ENCODE results near the gene FABP3.
"Not testable (repeated sequence)": the region's sequence is repeated elsewhere in the genome, so short reads cannot be mapped to it uniquely, and the experiment has no call there.

The FABP3 gene

GRCh38 chr1:31398246-31398645, 25.4 kb upstream of the FABP3 start:
- DNase-seq (ENCODE audit: low spot score) = no peak

DNA sequence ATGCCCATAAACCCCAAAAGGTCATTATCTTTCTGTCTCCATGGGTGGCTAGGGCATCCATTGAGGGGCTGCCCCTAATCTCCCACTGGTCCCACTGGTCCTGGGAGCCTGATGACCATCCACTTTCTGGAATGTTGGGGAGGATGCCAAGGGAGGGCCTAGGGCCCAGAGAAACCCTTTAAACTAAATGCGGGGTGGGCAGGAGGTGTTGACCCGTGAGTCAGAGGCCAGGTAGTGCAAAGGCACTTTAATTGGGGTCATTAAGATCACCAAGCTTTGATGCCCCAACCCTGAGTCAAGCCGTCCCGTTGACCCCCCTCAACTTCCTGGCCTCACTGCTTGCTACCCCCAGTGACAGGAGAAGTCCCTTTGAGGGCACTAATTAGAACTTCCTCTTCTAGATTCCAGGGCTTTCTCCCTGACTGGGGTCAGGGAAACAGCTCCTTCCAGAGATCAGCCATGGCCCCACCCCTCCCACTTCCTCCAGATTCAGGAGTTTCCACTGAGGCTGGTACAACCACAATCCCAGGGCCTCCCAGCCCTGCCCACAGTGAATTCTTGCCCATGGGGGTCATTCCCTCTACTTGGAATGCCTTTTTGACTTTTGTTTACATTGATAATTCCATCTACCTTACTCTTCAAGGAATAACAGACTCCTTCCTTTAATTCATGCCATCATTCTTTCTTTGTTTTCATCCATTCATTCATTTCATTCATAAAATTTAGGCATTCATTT, 24.7 kb upstream of the FABP3 start:
- DNase-seq (ENCODE audit: low spot score) = no peak

GRCh38 chr1:31396633-31397351, 23.9 kb upstream of the FABP3 start:
- no peak for DNase-seq (ENCODE audit: low spot score)

GRCh38 chr1:31394584-31395193, 21.8 kb upstream of the FABP3 start:
- DNase-seq (ENCODE audit: low spot score) = peak; percentile 52

DNA sequence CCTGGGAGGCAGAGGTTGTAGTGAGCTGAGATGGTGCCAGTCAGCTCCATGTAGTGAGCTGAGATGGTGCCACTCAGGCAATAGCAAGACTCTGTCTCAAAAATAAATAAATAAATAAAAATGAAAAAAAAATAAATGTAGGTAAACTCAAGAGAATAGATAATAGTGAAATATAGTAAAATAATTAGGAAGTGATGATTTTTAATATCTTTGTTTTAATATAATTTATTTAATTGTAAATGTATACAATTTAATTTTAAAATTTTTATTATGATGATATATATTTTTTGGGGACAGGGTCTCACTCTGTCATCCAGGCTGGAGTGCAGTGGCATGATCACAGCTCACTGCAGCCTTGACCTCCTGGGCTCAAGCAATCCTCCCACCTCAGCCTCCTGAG, 20.6 kb upstream of the FABP3 start:
- no peak for DNase-seq (ENCODE audit: low spot score)

- DNase-seq (ENCODE audit: low spot score) = no peak
Observed at GRCh38 chr1:31390071-31390470, 17.2 kb upstream of the FABP3 start.

GRCh38 chr1:31389616-31390015, 16.7 kb upstream of the FABP3 start:
- DNase-seq (ENCODE audit: low spot score) = no peak

DNA sequence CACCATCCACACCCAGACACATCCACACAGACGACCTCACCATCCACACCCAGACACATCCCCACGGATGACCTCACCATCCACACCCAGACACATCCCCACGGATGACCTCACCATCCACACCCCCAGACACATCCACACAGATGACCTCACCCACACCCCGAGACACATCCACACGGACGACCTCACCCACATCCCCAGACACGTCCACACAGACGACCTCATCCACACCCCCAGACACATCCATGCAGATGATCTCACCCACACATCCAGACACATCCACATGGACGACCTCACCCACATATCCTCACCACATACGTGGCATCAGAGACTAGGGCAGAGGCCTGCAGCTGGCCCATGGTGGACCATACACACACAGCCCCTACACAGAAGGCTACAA, 14.7 kb upstream of the FABP3 start:
- DNase-seq (ENCODE audit: low spot score) = no peak

DNA sequence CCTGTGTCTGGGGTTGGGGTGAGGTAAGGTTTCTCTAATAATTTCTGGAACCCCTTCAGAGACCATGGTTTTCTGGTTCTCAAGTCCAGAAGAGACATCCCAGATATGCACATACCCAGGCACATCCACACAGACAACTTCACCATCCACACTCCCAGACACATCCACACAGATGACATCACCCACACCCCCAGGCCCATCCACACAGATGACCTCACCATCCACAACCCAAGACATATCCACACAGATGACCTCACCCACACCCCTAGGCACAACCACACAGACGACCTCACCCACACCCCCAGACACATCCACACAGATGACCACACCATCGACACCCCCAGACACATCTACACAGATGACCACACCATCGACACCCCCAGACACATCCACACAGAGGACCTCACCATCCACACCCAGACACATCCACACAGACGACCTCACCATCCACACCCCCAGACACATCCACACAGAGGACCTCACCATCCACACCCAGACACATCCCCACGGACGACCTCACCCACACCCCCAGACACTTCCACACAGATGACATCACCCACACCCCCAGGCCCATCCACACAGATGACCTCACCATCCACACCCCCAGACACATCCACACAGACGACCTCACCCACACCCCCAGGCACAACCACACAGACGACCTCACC, 13.8 kb upstream of the FABP3 start:
- DNase-seq (ENCODE audit: low spot score) = not testable (repeated sequence)

DNA sequence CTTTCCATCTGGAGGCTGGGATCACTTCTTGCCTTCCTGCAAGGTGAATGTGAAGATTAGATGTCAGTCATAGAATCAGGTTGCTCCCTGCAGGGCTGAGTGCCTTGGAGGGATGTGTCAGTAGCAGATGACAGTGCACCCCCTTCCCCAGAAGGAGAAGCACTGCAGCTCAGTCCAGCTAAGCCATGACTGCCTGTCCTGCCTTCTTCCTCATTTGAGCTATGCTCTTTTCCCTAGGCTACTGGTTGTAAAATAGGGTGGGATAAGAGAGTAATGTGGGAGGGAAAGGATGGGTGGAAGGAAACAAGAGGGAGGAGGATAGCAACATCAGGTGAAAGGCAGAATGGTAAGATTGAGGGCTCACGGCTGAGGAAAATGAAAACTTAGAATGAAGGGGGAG, 11.1 kb upstream of the FABP3 start:
- no peak for DNase-seq (ENCODE audit: low spot score)

GRCh38 chr1:31382379-31382989, 9.6 kb upstream of the FABP3 start:
- DNase-seq (ENCODE audit: low spot score) = no peak

DNA sequence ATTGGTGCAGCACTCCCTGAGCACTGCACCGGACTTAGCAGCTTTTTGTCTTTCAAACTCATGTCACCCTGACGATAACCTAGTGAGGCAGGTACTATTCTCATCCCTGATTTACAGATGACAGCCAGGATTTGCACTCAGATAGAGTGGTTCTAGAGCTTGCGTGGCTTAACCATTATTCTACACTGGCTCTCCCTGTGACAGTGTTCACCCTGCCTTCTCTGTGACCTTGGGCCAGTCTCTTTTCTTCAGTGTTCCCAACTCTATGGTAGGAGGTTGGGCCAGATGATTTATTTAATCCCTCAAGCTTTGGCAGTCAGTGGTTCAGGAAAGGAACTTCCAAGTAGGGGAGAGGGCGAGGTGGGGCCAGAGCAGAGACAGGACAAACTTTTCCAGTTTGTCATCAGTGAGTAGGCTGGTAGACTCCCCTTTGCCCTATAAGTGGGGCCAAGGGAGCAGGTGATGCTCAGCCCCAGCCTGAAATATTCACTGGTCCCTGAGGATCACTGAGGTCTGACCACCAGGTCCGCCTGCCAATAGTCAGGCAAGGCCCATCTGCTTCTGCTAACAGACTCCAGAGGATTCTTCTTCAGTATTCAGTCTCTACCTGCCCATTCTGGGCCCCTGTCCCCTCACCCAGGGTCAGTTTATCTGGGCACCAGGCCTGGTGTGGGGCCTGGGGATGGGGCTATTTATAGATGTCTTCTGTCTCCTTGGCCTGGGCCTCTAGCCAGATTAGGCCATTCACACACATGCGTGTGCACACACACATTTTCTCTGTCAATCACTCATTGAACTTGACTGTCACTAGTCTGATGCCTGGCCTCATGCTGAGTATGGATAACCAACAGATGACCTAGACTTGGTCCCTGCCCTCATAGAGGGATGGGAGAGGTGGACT, 8.8 kb upstream of the FABP3 start:
- DNase-seq (ENCODE audit: low spot score) = no peak

DNA sequence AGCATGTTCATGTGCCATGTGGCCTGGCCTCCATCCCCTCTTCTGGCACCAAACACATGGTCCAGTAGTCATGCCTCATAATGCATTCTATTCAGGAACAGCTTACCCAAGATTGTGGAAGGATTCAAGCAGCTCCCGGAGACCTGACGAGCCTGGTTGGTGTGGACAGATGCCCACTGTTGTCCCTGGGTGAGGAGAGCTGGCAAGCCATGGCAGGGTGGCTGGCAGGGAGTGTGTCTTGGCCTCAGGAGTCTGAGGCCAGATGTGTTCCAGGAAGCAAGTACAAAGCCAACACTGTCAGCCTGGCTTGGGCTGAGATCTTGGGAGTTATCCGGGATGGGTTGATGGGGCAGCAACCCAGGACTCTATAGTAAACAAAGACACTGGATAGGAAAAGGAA, 7.3 kb upstream of the FABP3 start:
- DNase-seq (ENCODE audit: low spot score) = no peak

DNA sequence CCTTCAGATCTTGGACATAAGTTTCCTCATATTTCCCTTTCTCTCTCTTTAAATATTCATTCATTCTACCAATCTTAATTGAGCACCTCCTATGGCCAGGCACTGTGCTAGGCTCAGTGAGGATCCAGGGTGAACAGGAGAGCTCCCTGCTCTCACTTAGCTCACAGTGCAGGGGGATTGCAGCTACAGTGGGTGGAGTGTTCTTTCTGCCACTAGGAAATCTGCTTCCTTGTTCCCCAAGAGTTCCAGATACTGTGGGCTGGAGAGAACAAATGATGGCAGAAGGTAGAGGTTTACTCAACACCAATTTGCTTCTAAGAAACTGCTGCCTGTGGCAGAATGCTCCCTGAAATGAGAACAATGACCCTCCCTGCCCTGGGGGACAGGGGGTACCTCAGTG, 5.1 kb upstream of the FABP3 start:
- no peak for DNase-seq (ENCODE audit: low spot score)

DNA sequence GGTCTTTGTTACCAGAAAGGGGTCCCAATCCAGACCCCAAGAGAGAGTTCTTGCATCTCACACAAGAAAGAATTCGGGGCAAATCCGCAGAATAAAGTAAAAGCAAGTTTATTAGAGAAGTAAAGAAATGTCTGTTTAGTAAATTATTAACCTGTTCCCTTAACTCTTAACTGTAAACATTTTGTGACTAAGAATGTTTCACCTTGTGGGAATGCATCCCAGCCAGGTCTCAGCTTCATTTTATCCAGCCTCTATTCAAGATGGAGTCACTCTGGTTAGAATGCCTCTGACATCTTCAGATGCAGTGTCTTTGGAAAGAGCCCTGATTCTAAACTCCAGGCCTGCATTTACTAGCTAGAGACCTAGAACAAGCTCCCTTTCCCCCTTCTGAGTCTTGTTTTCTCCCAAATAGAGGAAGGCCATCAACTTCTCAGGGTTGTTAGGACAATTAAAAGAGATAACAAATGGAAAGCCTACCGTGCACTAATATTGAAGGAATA, 4.5 kb upstream of the FABP3 start:
- DNase-seq (ENCODE audit: low spot score) = no peak

- no peak for DNase-seq (ENCODE audit: low spot score)
Observed at GRCh38 chr1:31376375-31377134, 3.7 kb upstream of the FABP3 start.

DNA sequence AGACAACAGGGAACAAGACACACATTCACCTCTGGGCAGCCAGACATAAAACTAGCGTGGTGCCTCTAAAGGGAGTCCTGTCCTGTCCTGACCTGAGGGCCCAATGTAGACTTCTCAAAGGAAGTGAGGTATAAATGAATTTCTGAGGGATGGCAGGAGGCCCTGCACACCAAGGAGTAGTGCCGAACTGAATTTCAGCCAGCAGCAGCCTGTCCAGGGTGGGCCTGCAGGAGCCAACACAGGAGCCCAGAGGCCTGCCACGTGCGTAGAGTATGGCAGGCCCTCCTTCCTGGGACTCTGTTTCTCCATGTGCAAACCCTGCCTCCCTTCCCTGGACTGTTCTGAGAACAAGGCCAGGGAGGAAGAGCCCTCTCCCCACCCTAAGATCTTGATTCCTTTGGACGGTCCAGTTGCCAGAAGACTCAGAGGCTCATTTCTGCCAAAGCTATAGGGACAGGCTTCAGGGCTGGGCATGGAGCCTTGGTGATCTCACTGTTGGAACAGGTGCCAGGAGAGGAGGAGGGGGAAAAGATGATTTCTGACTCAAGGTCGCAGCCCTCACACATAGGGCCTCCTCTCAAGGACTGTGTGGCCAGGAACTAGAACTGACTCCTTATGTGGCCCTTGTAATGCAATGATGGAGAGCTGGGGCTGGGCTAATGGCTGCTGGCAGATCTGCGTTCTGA, 1.8 kb upstream of the FABP3 start:
- no peak for DNase-seq (ENCODE audit: low spot score)

DNA sequence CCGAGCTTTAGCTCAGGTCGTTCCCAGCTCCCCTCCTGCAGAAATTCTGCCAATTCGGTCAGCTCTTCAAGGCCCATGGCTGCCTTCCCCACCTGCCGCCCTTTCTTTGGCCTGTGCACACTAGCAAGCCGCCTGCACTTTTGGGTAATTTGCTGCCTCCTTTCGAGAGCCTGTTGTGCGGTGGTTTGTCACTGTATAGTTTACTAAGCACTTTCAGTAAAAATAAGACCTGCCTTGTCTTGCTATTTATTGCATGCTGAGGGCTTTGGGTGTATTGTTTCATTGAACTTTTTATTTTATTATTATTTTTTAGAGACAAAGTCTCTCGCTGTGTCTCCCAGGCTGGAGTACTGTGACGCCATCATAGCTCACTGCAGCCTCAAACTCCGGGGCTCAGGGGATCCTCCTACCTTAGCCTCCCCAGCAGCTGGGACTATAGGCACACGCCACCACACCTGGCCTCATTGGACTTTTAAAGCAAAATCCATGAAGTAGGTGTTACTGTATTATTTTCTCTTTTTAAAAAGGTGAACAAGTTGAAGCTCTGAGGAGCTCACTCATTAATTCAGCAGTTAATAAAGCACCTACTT, 1.1 kb upstream of the FABP3 start:
- DNase-seq (ENCODE audit: low spot score) = no peak

- no peak for DNase-seq (ENCODE audit: low spot score)
Observed at GRCh38 chr1:31372751-31373055, 173 bp downstream of the FABP3 start.

GRCh38 chr1:31372051-31372450, 825 bp downstream of the FABP3 start:
- DNase-seq (ENCODE audit: low spot score) = no peak

Measured in COLO829 (cell line).